ENCODE results near the gene PLEKHN1.

DNA sequence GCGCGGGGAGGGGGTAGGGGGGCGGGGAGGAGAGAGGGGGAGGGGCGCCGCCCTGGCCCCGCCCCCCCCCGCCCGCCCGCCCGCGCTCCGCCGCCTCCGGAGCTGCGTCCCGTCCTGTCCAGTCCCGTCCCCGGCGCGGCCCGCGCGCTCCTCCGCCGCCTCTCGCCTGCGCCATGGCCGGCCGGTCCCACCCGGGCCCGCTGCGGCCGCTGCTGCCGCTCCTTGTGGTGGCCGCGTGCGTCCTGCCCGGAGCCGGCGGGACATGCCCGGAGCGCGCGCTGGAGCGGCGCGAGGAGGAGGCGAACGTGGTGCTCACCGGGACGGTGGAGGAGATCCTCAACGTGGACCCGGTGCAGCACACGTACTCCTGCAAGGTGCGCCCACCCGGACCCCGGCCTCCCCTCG lies 53.7 kb downstream of the PLEKHN1 start, which contains the start of gene AGRN:
- TF ChIP-seq TAF1 (IDR thresholded peaks at IDR 0.05; ENCODE audit: low read depth, low read length) (no peak), POLR2AphosphoS5 (IDR thresholded peaks at IDR 0.05; ENCODE audit: low read depth, low read length) (no peak), POLR2A (IDR thresholded peaks at IDR 0.05; ENCODE audit: low read depth, low read length) (no peak), SPI1 (IDR thresholded peaks at IDR 0.05; ENCODE audit: low read depth, low read length) (no peak)
